ENCODE data around the gene SMPD3.
A peak's percentile ranks its signal among the peaks of the same experiment; 100 is the strongest.

Gene SMPD3

GRCh38 chr16:68319185-68319908 lies 129.0 kb downstream of the SMPD3 start:
- Histone ChIP-seq H3K4me3 (replicated peaks; ENCODE audit: insufficient read depth, low read length) (no peak overlapping the region), H3K27ac (replicated peaks) (no peak overlapping the region), H3K27me3 (ENCODE audit: insufficient read depth, poor library complexity, severe bottlenecking) (no peaks in the 10 kb centered on the region)
- no peak for DNase-seq (ENCODE audit: low read depth in 1 of 2, low spot score in 1 of 2)
- no peak for TF ChIP-seq SPI1 (IDR thresholded peaks at IDR 0.05; ENCODE audit: borderline replicate concordance, low read depth)
- TF ChIP-seq GABPA (IDR thresholded peaks at IDR 0.05; ENCODE audit: low read depth), result no peak
- no peak for TF ChIP-seq CTCF (IDR thresholded peaks at IDR 0.05; ENCODE audit: insufficient read depth, low read length)
- no peak for TF ChIP-seq REST (IDR thresholded peaks at IDR 0.05; ENCODE audit: insufficient replicate concordance, low read depth)
- no peak for TF ChIP-seq POLR2AphosphoS5 (IDR thresholded peaks at IDR 0.05; ENCODE audit: low read depth)

GRCh38 chr16:68313116-68313515 lies 135.2 kb downstream of the SMPD3 start:
- TF ChIP-seq GABPA (IDR thresholded peaks at IDR 0.05; ENCODE audit: low read depth) (no peak), SPI1 (IDR thresholded peaks at IDR 0.05; ENCODE audit: borderline replicate concordance, low read depth) (no peak), POLR2AphosphoS5 (IDR thresholded peaks at IDR 0.05; ENCODE audit: low read depth) (no peak), REST (IDR thresholded peaks at IDR 0.05; ENCODE audit: insufficient replicate concordance, low read depth) (no peak)
- DNase-seq (ENCODE audit: low read depth in 1 of 2, low spot score in 1 of 2), result no peak
- Histone ChIP-seq H3K27ac (replicated peaks) (no peak overlapping the region), H3K4me3 (replicated peaks; ENCODE audit: insufficient read depth, low read length) (no peak overlapping the region), H3K27me3 (ENCODE audit: insufficient read depth, poor library complexity, severe bottlenecking) (no peaks in the 10 kb centered on the region)

- Histone ChIP-seq H3K4me3 (replicated peaks; ENCODE audit: insufficient read depth, low read length) (peak within 1 kb of the TSS; percentile 96), H3K27ac (replicated peaks) (peak within 1 kb of the TSS; percentile 88), H3K27me3 (ENCODE audit: insufficient read depth, poor library complexity, severe bottlenecking) (no peaks in the 10 kb centered on the region)
- peak; percentile 89 to 96 for DNase-seq (ENCODE audit: low read depth in 1 of 2, low spot score in 1 of 2)
- TF ChIP-seq GABPA (IDR thresholded peaks at IDR 0.05; ENCODE audit: low read depth), result peak; percentile 69
- TF ChIP-seq REST (IDR thresholded peaks at IDR 0.05; ENCODE audit: insufficient replicate concordance, low read depth), result peak; percentile 57
- peak; percentile 90 for TF ChIP-seq SPI1 (IDR thresholded peaks at IDR 0.05; ENCODE audit: borderline replicate concordance, low read depth)
- no peak for TF ChIP-seq CTCF (IDR thresholded peaks at IDR 0.05; ENCODE audit: insufficient read depth, low read length)
- TF ChIP-seq POLR2AphosphoS5 (IDR thresholded peaks at IDR 0.05; ENCODE audit: low read depth), result peak; percentile 90
These were observed 137.4 kb downstream of the SMPD3 start, which contains the start of the genes PRMT7 and SLC7A6OS for GRCh38 chr16:68310774-68311511. TSS of gene PRMT7 (plus strand) at chr16:68311019. CDS start at chr16:68315980, 4,961 bp downstream. TSS of gene SLC7A6OS (minus strand) at chr16:68310946. CDS start at chr16:68310926, 20 bp downstream.

Data from HL-60 (cell line).